Measurements from ENCODE around the gene CHPF.
A peak's percentile ranks its signal among the peaks of the same experiment; 100 is the strongest.

Gene CHPF

DNA sequence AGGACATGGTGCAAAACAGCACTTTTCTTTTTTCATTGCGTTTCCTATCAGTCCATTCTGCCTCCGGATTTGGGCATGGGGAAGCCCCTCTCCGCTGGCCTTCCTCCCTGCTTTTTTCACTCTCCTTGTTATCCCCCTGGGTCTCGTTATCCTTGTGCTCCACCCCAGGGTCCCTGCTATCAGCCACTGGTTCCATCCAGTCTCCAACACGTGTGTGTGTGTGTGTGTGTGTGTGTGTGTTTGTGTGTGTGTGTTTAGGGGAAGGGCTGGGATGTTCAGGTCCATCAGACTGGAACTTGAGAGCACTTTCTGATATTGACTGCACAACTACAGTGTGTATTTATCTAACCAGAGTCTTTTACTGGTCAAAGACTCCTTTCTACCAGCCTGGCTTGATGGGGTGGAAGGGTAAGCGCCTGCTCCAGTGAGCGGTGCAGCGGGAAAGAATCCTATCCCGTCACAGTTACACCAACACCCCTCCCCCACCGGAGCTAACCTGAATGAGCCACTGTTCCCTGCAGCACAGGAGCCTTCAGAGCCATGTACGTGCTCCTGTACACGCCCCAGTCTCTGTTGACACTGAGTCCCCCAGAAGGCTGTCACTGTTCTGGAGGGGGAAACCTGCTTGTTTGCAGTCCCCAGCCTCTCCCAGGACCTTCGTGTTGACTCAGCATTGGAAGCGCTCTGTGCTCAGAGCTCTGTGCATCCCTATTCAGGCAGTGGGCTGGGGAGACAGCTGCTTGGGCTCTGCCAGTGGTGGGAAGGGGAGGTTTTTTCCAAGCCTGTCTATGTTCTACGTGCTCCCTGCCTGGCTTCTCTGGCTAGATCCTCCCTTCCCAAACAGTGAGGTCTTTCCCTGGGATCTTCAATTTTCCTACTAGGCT lies 33.1 kb upstream of the CHPF start:
- TF ChIP-seq CTCF (IDR thresholded peaks at IDR 0.05; ENCODE audit: low read depth, low read length), result no peak
- H3K4me3 ChIP-seq (ENCODE audit: low read depth, low read length), result no peak overlapping the region
- in situ Hi-C loops (cut with HindIII; ENCODE audit: low sequenced_read_pairs), result no loop called here
- no peak for DNase-seq (ENCODE audit: low read depth, low spot score)

DNA sequence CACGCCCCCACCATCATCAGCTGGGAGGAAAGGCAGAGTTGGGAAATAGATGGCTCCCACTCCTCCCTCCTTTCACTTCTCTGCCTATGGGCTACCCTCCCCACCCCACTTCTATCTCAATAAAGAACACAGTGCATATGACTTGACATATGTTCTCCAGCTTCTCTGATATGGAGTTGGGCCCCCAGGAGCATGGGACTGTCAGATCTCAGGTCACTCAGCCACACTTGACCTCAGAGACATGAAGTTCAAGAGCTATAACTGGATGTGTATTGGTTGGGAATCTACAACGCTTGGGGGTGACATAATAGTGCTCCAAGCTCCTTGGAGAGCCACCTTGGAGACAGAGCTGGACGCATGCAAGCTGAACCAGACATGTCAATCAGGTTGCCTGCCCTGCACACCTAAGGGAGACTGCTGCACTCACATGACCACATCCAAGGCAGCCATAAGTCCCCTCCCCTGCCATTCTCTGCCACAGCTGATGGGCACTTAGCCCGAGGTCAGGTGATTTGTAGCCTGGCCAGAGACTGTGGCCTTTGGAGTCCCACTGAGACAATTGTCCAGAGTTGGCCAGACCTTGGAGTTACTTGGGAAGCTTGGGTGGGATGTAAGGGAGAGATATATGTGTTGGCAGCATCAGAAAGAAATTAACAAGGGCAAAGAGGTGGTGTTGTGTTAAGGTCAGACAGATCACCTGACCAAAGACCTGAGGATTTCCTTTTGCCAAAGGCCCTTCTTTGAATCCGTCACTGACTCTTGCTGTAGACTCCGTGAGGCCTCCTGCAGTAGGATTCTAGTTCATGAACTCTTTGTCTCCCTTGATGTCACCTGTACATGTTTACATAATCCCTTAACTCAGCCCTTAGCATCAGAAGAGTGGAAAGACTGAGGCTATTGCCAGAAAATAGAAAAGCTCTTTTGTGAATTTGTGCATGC lies 32.2 kb upstream of the CHPF start:
- TF ChIP-seq CTCF (IDR thresholded peaks at IDR 0.05; ENCODE audit: low read depth, low read length), result no peak
- no peak for DNase-seq (ENCODE audit: low read depth, low spot score)
- no peak overlapping the region for H3K4me3 ChIP-seq (ENCODE audit: low read depth, low read length)
- in situ Hi-C loops (cut with HindIII; ENCODE audit: low sequenced_read_pairs), result no loop called here

- no peak overlapping the region for H3K4me3 ChIP-seq (ENCODE audit: low read depth, low read length)
- no peak for TF ChIP-seq CTCF (IDR thresholded peaks at IDR 0.05; ENCODE audit: low read depth, low read length)
- DNase-seq (ENCODE audit: low read depth, low spot score), result no peak
- in situ Hi-C loops (cut with HindIII; ENCODE audit: low sequenced_read_pairs), result no loop called here
Measured at GRCh38 chr2:219574484-219575311, 31.1 kb upstream of the CHPF start.

GRCh38 chr2:219573166-219573565 lies 29.6 kb upstream of the CHPF start:
- no peak for TF ChIP-seq CTCF (IDR thresholded peaks at IDR 0.05; ENCODE audit: low read depth, low read length)
- DNase-seq (ENCODE audit: low read depth, low spot score), result no peak
- H3K4me3 ChIP-seq (ENCODE audit: low read depth, low read length), result no peak overlapping the region
- in situ Hi-C loops (cut with HindIII; ENCODE audit: low sequenced_read_pairs), result no loop called here

DNA sequence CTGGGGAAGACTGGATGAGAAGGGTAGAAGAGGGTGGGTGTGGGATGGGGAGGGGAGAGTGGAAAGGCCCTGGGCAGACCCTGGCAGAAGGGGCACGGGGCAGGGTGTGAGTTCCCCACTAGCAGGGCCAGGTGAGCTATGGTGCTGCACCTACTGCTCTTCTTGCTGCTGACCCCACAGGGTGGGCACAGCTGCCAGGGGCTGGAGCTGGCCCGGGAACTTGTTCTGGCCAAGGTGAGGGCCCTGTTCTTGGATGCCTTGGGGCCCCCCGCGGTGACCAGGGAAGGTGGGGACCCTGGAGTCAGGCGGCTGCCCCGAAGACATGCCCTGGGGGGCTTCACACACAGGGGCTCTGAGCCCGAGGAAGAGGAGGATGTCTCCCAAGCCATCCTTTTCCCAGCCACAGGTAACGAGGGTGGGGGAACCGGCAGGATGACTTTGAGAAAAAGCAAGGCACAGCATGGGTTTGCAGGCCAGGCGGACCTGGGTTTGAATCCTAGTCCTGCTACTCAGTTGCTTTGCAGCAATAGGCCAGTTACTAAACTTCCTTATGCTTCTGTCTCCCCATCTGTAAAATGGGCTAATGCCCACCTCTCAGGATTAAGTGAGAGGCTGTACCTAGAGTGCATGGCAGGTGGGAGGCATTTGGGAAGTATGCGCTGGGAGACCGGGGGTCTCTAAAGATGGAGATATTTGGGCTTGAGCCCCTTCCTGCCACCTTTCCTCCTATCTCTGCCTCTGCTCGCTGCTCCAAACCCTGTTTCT lies 28.8 kb upstream of the CHPF start, which contains the start of gene INHA:
Gene INHA (plus strand): TSS at position 74 of the 765 bp plus-strand sequence. CDS start 65 bp downstream, at position 139.
- H3K4me3 ChIP-seq (ENCODE audit: low read depth, low read length), result peak within 1 kb of the TSS; percentile 57
- in situ Hi-C loops (cut with HindIII; ENCODE audit: low sequenced_read_pairs), result no loop called here
- TF ChIP-seq CTCF (IDR thresholded peaks at IDR 0.05; ENCODE audit: low read depth, low read length), result no peak
- no peak for DNase-seq (ENCODE audit: low read depth, low spot score)
